Measurements from ENCODE around the gene ZNF345. TPM values are rescaled to one million over a fixed set of nuclear protein-coding genes. Genes with fewer than 3 reads are reported as not detected.
A peak's percentile ranks its signal among the peaks of the same experiment; 100 is the strongest.

Gene ZNF345
- total RNA-seq, 1 donor = 4.7 TPM

GRCh38 chr19:36821758-36822157, 28.9 kb upstream of the ZNF345 start:
- H3K79me2 ChIP-seq (ENCODE audit: insufficient read depth, low read length) = no peaks in the 10 kb centered on the region
- no peak overlapping the region for H3K4me2 ChIP-seq (ENCODE audit: insufficient read depth, low read length)
- DNase-seq (ENCODE audit: insufficient read length, low spot score, missing footprints) = no peak
- no peak overlapping the region for H3K4me3 ChIP-seq (ENCODE audit: insufficient read depth, low read length)
- H3K27ac ChIP-seq (ENCODE audit: low read depth, low read length) = no peak overlapping the region
- H3K4me1 ChIP-seq (ENCODE audit: insufficient read depth, low read length) = no peaks in the 10 kb centered on the region
- H3K36me3 ChIP-seq (ENCODE audit: insufficient read depth, low read length) = peaks cover 63% of the 10 kb centered on the region
- peaks cover 51% of the 10 kb centered on the region for H3K9me3 ChIP-seq (ENCODE audit: low read depth, low read length)
- no peak for TF ChIP-seq CTCF (IDR thresholded peaks at IDR 0.05; ENCODE audit: extremely low read depth, low read depth, low read length)
- no peaks in the 10 kb centered on the region for H4K20me1 ChIP-seq (ENCODE audit: insufficient read depth, low read length)
- no peaks in the 10 kb centered on the region for H3K27me3 ChIP-seq (ENCODE audit: insufficient read depth, low read length)
- no peak overlapping the region for H2AFZ ChIP-seq (ENCODE audit: low read length)

GRCh38 chr19:36833430-36833829, 17.2 kb upstream of the ZNF345 start:
- Histone ChIP-seq H3K9me3 (ENCODE audit: low read depth, low read length) (peaks cover 20% of the 10 kb centered on the region), H3K27me3 (ENCODE audit: insufficient read depth, low read length) (no peaks in the 10 kb centered on the region), H3K36me3 (ENCODE audit: insufficient read depth, low read length) (peaks cover 18% of the 10 kb centered on the region), H3K27ac (ENCODE audit: low read depth, low read length) (no peak overlapping the region), H3K4me2 (ENCODE audit: insufficient read depth, low read length) (no peak overlapping the region), H2AFZ (ENCODE audit: low read length) (no peak overlapping the region), H3K4me3 (ENCODE audit: insufficient read depth, low read length) (no peak overlapping the region), H4K20me1 (ENCODE audit: insufficient read depth, low read length) (no peaks in the 10 kb centered on the region), H3K79me2 (ENCODE audit: insufficient read depth, low read length) (peaks cover 60% of the 10 kb centered on the region), H3K4me1 (ENCODE audit: insufficient read depth, low read length) (peaks cover 7% of the 10 kb centered on the region)
- DNase-seq (ENCODE audit: insufficient read length, low spot score, missing footprints) = no peak
- TF ChIP-seq CTCF (IDR thresholded peaks at IDR 0.05; ENCODE audit: extremely low read depth, low read depth, low read length) = no peak

GRCh38 chr19:36837176-36837905, 13.3 kb upstream of the ZNF345 start:
- Histone ChIP-seq H4K20me1 (ENCODE audit: insufficient read depth, low read length) (no peaks in the 10 kb centered on the region), H3K27ac (ENCODE audit: low read depth, low read length) (peak overlapping the region; percentile 84), H3K4me1 (ENCODE audit: insufficient read depth, low read length) (peaks cover 12% of the 10 kb centered on the region), H3K4me2 (ENCODE audit: insufficient read depth, low read length) (peak overlapping the region; percentile 97), H2AFZ (ENCODE audit: low read length) (peak overlapping the region; percentile 99), H3K9me3 (ENCODE audit: low read depth, low read length) (peaks cover 2% of the 10 kb centered on the region), H3K27me3 (ENCODE audit: insufficient read depth, low read length) (no peaks in the 10 kb centered on the region), H3K36me3 (ENCODE audit: insufficient read depth, low read length) (peaks cover 9% of the 10 kb centered on the region), H3K4me3 (ENCODE audit: insufficient read depth, low read length) (peak overlapping the region; percentile 88), H3K79me2 (ENCODE audit: insufficient read depth, low read length) (peaks cover 42% of the 10 kb centered on the region)
- DNase-seq (ENCODE audit: insufficient read length, low spot score, missing footprints) = peak; percentile 45
- no peak for TF ChIP-seq CTCF (IDR thresholded peaks at IDR 0.05; ENCODE audit: extremely low read depth, low read depth, low read length)

GRCh38 chr19:36837906-36838783, 12.5 kb upstream of the ZNF345 start, which contains the start of gene ZNF790:
TSS of gene ZNF790 (minus strand) at chr19:36838387. CDS start at chr19:36825619, 12,768 bp downstream.
- H3K4me3 ChIP-seq (ENCODE audit: insufficient read depth, low read length) = peak within 1 kb of the TSS; percentile 88
- no peaks in the 10 kb centered on the region for H4K20me1 ChIP-seq (ENCODE audit: insufficient read depth, low read length)
- H3K36me3 ChIP-seq (ENCODE audit: insufficient read depth, low read length) = peaks cover 6% of the 10 kb centered on the region
- TF ChIP-seq CTCF (IDR thresholded peaks at IDR 0.05; ENCODE audit: extremely low read depth, low read depth, low read length) = no peak
- peak within 1 kb of the TSS; percentile 97 for H3K4me2 ChIP-seq (ENCODE audit: insufficient read depth, low read length)
- peak within 1 kb of the TSS; percentile 99 for H2AFZ ChIP-seq (ENCODE audit: low read length)
- no peaks in the 10 kb centered on the region for H3K27me3 ChIP-seq (ENCODE audit: insufficient read depth, low read length)
- no peaks in the 10 kb centered on the region for H3K9me3 ChIP-seq (ENCODE audit: low read depth, low read length)
- peak within 1 kb of the TSS; percentile 84 for H3K27ac ChIP-seq (ENCODE audit: low read depth, low read length)
- DNase-seq (ENCODE audit: insufficient read length, low spot score, missing footprints) = peak; percentile 92
- peaks cover 39% of the 10 kb centered on the region for H3K79me2 ChIP-seq (ENCODE audit: insufficient read depth, low read length)
- peaks cover 12% of the 10 kb centered on the region for H3K4me1 ChIP-seq (ENCODE audit: insufficient read depth, low read length)

Data from osteoblast (primary cell).